Measurements from ENCODE around the gene BMP7.

DNA sequence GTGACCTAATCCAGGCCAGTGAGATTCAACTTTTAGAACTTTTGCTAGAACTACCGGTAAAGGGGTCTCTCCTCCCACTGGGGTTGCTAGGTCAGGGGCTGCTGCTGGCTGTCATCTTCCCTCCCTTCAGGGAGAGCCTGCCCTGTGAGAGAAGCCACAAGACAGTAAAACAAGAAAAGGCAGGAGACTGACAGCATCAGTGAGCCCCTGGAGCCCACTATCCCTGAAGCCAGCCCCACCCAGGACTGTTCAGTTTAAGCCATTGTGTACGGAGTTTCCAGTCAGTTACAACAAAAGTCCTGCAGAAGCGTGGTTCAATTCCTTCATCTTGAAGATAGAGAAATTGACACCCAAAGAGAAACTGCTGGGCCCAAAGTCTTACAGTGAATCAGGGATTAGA lies 7.9 kb upstream of the BMP7 start:
- no peak for TF ChIP-seq POLR2A (IDR thresholded peaks at IDR 0.05)
- TF ChIP-seq, protein P1, sequence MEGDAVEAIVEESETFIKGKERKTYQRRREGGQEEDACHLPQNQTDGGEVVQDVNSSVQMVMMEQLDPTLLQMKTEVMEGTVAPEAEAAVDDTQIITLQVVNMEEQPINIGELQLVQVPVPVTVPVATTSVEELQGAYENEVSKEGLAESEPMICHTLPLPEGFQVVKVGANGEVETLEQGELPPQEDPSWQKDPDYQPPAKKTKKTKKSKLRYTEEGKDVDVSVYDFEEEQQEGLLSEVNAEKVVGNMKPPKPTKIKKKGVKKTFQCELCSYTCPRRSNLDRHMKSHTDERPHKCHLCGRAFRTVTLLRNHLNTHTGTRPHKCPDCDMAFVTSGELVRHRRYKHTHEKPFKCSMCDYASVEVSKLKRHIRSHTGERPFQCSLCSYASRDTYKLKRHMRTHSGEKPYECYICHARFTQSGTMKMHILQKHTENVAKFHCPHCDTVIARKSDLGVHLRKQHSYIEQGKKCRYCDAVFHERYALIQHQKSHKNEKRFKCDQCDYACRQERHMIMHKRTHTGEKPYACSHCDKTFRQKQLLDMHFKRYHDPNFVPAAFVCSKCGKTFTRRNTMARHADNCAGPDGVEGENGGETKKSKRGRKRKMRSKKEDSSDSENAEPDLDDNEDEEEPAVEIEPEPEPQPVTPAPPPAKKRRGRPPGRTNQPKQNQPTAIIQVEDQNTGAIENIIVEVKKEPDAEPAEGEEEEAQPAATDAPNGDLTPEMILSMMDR (IDR thresholded peaks at IDR 0.05): no peak
